PFSK-1 (cell line): ENCODE results near the gene WWC1.

ENCODE experiments used
- POLR2AphosphoS5 ChIP-seq: IDR thresholded peaks from 2 replicates; pipeline ENCODE4 v1.6.1; 2012; ENCODE audit warnings: low read depth, mild to moderate bottlenecking, control low read depth, low read length, moderate library complexity
- REST ChIP-seq, 2 experiments: IDR thresholded peaks; 2 replicates each; pipeline versions ENCODE4 v1.6.1 to v1.8.0; 2011 to 2012; ENCODE audit warnings: low read depth in 2 of 2, low read length in 2 of 2, control low read depth in 1 of 2, inconsistent platforms in 1 of 2, mild to moderate bottlenecking in 1 of 2, moderate library complexity in 1 of 2; ENCODE audit not compliant: insufficient read depth in 1 of 2
- TAF1 ChIP-seq: IDR thresholded peaks from 2 replicates; pipeline ENCODE4 v1.6.1; 2012; ENCODE audit warnings: low read length, control low read depth, borderline replicate concordance; ENCODE audit not compliant: insufficient read depth

- no peak for TF ChIP-seq TAF1
- no peak for TF ChIP-seq REST (IDR thresholded peaks at IDR 0.05; ENCODE audit: insufficient read depth in 1 of 2, low read depth in 2 of 2, low read length in 2 of 2)
- TF ChIP-seq POLR2AphosphoS5: no peak
These were observed 58.9 kb downstream of the WWC1 start for GRCh38 chr5:168350315-168350714.
